NB4 (cell line): ENCODE results near the gene TRIO.
A peak's percentile ranks its signal among the peaks of the same experiment; 100 is the strongest.

ENCODE experiments used
- DNase-seq: peaks from one replicate; pipeline ENCODE4 v3.0.0; 2010; ENCODE audit warnings: low read depth
- H3K4me3 ChIP-seq: one replicate; pipeline ENCODE4 v1.5.1; 2011; ENCODE audit warnings: mild to moderate bottlenecking, low read depth, low read length, moderate library complexity
- CTCF ChIP-seq: IDR thresholded peaks from one replicate; pipeline ENCODE4 v1.5.1; 2012; ENCODE audit warnings: low read depth, low read length
- MAX ChIP-seq: IDR thresholded peaks from 2 replicates; pipeline ENCODE4 v1.6.1; 2011; ENCODE audit warnings: low read depth, low read length
- MYC ChIP-seq: IDR thresholded peaks from 2 replicates; pipeline ENCODE4 v1.6.1; 2011; ENCODE audit warnings: low read depth, low read length
- POLR2A ChIP-seq: IDR thresholded peaks from 2 replicates; pipeline ENCODE4 v1.6.1; 2011; ENCODE audit warnings: mild to moderate bottlenecking; ENCODE audit not compliant: insufficient read length; ENCODE audit errors: extremely low read depth

Gene TRIO

GRCh38 chr5:14145435-14146334, 2.5 kb downstream of the TRIO start:
- no peak for DNase-seq
- H3K4me3 ChIP-seq: peak overlapping the region; percentile 51
- TF ChIP-seq POLR2A: no peak
- no peak for TF ChIP-seq CTCF
- no peak for TF ChIP-seq MYC
- no peak for TF ChIP-seq MAX

- no peak for DNase-seq
- TF ChIP-seq MAX: no peak
- TF ChIP-seq CTCF: no peak
- no peak for TF ChIP-seq POLR2A
- no peak for TF ChIP-seq MYC
- no peak overlapping the region for H3K4me3 ChIP-seq
Observed at GRCh38 chr5:14146725-14147124, 3.6 kb downstream of the TRIO start.

GRCh38 chr5:14147210-14147609, 4.1 kb downstream of the TRIO start:
- no peak overlapping the region for H3K4me3 ChIP-seq
- no peak for DNase-seq
- no peak for TF ChIP-seq MYC
- no peak for TF ChIP-seq CTCF
- no peak for TF ChIP-seq MAX
- TF ChIP-seq POLR2A: no peak

GRCh38 chr5:14148483-14148882, 5.3 kb downstream of the TRIO start:
- no peak for DNase-seq
- no peak overlapping the region for H3K4me3 ChIP-seq
- TF ChIP-seq MAX (no peak), MYC (no peak), CTCF (no peak), POLR2A (no peak)

- DNase-seq: no peak
- TF ChIP-seq MAX (no peak), CTCF (no peak), MYC (no peak), POLR2A (no peak)
- H3K4me3 ChIP-seq: no peak overlapping the region
Observed at GRCh38 chr5:14148890-14149671, 5.9 kb downstream of the TRIO start.
